Endothelial cell of umbilical vein (primary cell): ENCODE results near the gene MATN1. TPM values are rescaled to one million over a fixed set of nuclear protein-coding genes. Genes with fewer than 3 reads are reported as not detected.

ENCODE experiments used
- BruUV-seq: library from RNA; stranded (reverse); fragments of 400-500 nt; replicated peaks from 2 replicates; lab custom pipeline; 2021; lab: Mats Ljungman, UMichigan
- CTCF ChIA-PET: fragments of 300-600, 350-600 bp; sonication (Branson Sonifier 250); formaldehyde crosslinking; loops from one replicate; lab custom pipeline; 2021; ENCODE audit warnings: antibody characterized with exemption, inconsistent platforms; lab: Charles Lee
- POLR2A ChIA-PET: fragments of 300-600, 350-600 bp; sonication (Branson Sonifier 250); formaldehyde crosslinking; loops from one replicate; lab custom pipeline; 2021; ENCODE audit warnings: antibody characterized with exemption, inconsistent platforms; lab: Charles Lee
- DNase-seq: peaks from one replicate; pipeline ENCODE4 v3.0.0-alpha.2; 2011; ENCODE audit warnings: low read depth, low spot score
- FAIRE-seq: peaks from 2 replicates; lab custom pipeline; 2011; peaks lifted over from hg19 to GRCh38; lab: Jason Lieb, UNC
- H2AFZ ChIP-seq: 2 replicates; pipeline ENCODE4 v1.6.0; 2012; ENCODE audit warnings: low read depth, low read length, control low read depth, inconsistent platforms
- H3K27ac ChIP-seq: 2 replicates; pipeline ENCODE4 v1.5.1; 2011; ENCODE audit warnings: low read depth, mild to moderate bottlenecking, control low read depth, low read length, moderate library complexity; ENCODE audit not compliant: insufficient read depth
- H3K27me3 ChIP-seq, 2 experiments: 2 replicates each; pipeline versions ENCODE4 v1.6.0 to v1.6.1; 2011; ENCODE audit warnings: low read length in 2 of 2, mixed read lengths in 1 of 2; ENCODE audit not compliant: control insufficient read depth in 2 of 2, insufficient read depth in 2 of 2
- H3K36me3 ChIP-seq, 2 experiments: 2 replicates in 1 of 2; 3 replicates in 1 of 2; pipeline ENCODE4 v1.5.1; 2011; ENCODE audit warnings: low read length in 2 of 2, mild to moderate bottlenecking in 1 of 2, moderate library complexity in 1 of 2; ENCODE audit not compliant: control insufficient read depth in 2 of 2, insufficient read depth in 2 of 2; ENCODE audit errors: extremely low read depth in 1 of 2
- H3K4me1 ChIP-seq: 3 replicates; pipeline ENCODE4 v1.5.1; 2011; ENCODE audit warnings: mild to moderate bottlenecking, low read length; ENCODE audit not compliant: control insufficient read depth, insufficient read depth; ENCODE audit errors: extremely low read depth
- H3K4me2 ChIP-seq: 2 replicates; pipeline ENCODE4 v1.6.1; 2011; ENCODE audit warnings: low read length, control low read depth, mixed read lengths; ENCODE audit not compliant: insufficient read depth
- H3K4me3 ChIP-seq, 3 experiments: fragments of 200-600 bp in 1 of 3; sonication (generic), shearing (Covaris generic) in 1 of 3; replicated peaks in 1 of 3; 2 replicates each; pipeline ENCODE4 v1.5.1; 2011 to 2016; ENCODE audit warnings: control low read depth in 3 of 3, low read length in 3 of 3, mild to moderate bottlenecking in 2 of 3, inconsistent platforms in 1 of 3, low read depth in 1 of 3, moderate library complexity in 1 of 3; ENCODE audit not compliant: insufficient read depth in 1 of 3
- H3K79me2 ChIP-seq: 2 replicates; pipeline ENCODE4 v1.6.0; 2012; ENCODE audit warnings: low read length, inconsistent platforms; ENCODE audit not compliant: control insufficient read depth, insufficient read depth
- H3K9ac ChIP-seq: replicated peaks from 2 replicates; pipeline ENCODE3; 2011; ENCODE audit warnings: low read length, control low read depth; ENCODE audit not compliant: insufficient read depth; ENCODE audit errors: extremely low read depth
- H3K9me1 ChIP-seq: replicated peaks from 3 replicates; pipeline ENCODE4 v1.6.0; 2011; ENCODE audit warnings: mild to moderate bottlenecking, low read length; ENCODE audit not compliant: control insufficient read depth, insufficient read depth; ENCODE audit errors: extremely low read depth
- H3K9me3 ChIP-seq: replicated peaks from 2 replicates; pipeline ENCODE4 v1.5.1; 2012; ENCODE audit warnings: low read length, inconsistent platforms; ENCODE audit not compliant: control insufficient read depth, insufficient read depth
- H4K20me1 ChIP-seq: replicated peaks from 2 replicates; pipeline ENCODE3; 2011; ENCODE audit warnings: mild to moderate bottlenecking, low read length; ENCODE audit not compliant: control insufficient read depth, insufficient read depth; ENCODE audit errors: extremely low read depth
- EZH2 ChIP-seq: IDR thresholded peaks from 2 replicates; pipeline ENCODE4 v1.6.1; 2012; ENCODE audit warnings: borderline replicate concordance, low read depth, mild to moderate bottlenecking, moderate library complexity, low read length, inconsistent platforms; ENCODE audit not compliant: severe bottlenecking
- FOS ChIP-seq: IDR thresholded peaks from 2 replicates; pipeline ENCODE4 v1.6.1; 2011; ENCODE audit warnings: mild to moderate bottlenecking, low read length, moderate library complexity, borderline replicate concordance; ENCODE audit not compliant: insufficient read depth
- GATA2 ChIP-seq: IDR thresholded peaks from 2 replicates; pipeline ENCODE4 v1.7.0; 2011; ENCODE audit warnings: low read depth, mild to moderate bottlenecking, moderate library complexity, mixed read lengths, low read length; ENCODE audit not compliant: insufficient read length, insufficient read depth
- JUN ChIP-seq: IDR thresholded peaks from 2 replicates; pipeline ENCODE4 v1.6.1; 2011; ENCODE audit warnings: borderline replicate concordance, low read depth; ENCODE audit not compliant: insufficient read length, insufficient read depth
- MYC ChIP-seq: IDR thresholded peaks from one replicate; pipeline ENCODE4 v1.6.1; 2011; ENCODE audit warnings: mild to moderate bottlenecking, low read depth, low read length
- POLR2A ChIP-seq: IDR thresholded peaks from 2 replicates; pipeline ENCODE4 v1.6.1; 2012; ENCODE audit warnings: low read depth, mild to moderate bottlenecking, control low read depth, low read length
- POLR2AphosphoS5 ChIP-seq: IDR thresholded peaks from 2 replicates; pipeline ENCODE4 v1.6.1; 2012; ENCODE audit warnings: low read depth, mild to moderate bottlenecking, control low read depth, low read length, moderate library complexity; ENCODE audit not compliant: insufficient read depth
- dilution Hi-C: fragments of 300-500 bp; cut with MboI; formaldehyde crosslinking; loops from one replicate; pipeline ENCODE4 v1.15.0; 2019; ENCODE audit warnings: low sequenced_read_pairs; ENCODE audit not compliant: extremely low pct_ligation_motif_present
- intact Hi-C: fragments of 100-400 bp; cut with micrococcal nuclease; formaldehyde crosslinking; loops from one replicate; pipeline ENCODE4 v1.10.0; 2022
- polyA plus RNA-seq, 4 experiments: library from polyadenylated mRNA; depleted of rRNA in 3 of 4; stranded (reverse) in 3 of 4; unstranded in 1 of 4; fragments of >200 nt; gene quantifications; 2 replicates each; pipeline versions ENCODE4 v1.2.1 to v1.2.3, GENCODE V29; 2011 to 2012; ENCODE audit warnings: missing spikeins in 1 of 4
- total RNA-seq: library from RNA; stranded (reverse); gene quantifications from 2 replicates; pipeline ENCODE4 v1.2.3, GENCODE V29; 2021
- TF ChIP-seq, protein P1 (sequence below), 2 donors: IDR thresholded peaks; 1 replicate in 1 of 2; 2 replicates in 1 of 2; pipeline ENCODE4 v1.5.1; 2011; ENCODE audit warnings: low read length in 2 of 2, mild to moderate bottlenecking in 2 of 2, moderate library complexity in 2 of 2, control low read depth in 1 of 2, inconsistent platforms in 1 of 2, low read depth in 1 of 2; ENCODE audit not compliant: insufficient read depth in 1 of 2; ENCODE audit errors: extremely low read depth in 1 of 2
- TF ChIP-seq, protein P2 (sequence below): IDR thresholded peaks from 2 replicates; pipeline ENCODE4 v1.6.1; 2011; ENCODE audit not compliant: insufficient read depth, insufficient read length

MATN1 gene
- total and polyA plus RNA-seq, 2 donors (not counting 3 experiments of a cell fraction or from before 2014, with no cell fraction given), result 0.29 to 0.36 TPM

DNA sequence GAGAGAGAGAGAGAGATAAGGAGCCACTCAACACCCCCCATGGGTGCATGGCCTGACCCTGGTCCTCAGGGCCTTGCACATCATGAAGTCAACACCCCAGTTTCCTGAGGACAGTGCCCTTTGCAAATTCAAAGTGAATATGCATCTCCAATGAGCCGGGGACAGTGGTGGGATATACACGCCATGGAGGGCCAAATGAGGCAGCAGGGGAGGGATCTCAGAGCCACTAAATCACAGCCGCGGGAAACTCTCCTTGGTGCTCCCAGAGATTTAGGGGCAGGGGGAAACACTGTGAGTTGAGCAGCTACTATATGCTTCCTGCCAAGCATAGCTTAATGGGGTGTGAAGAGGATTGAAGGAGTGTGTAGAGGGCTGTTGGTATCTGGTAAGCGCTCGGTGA lies 35.5 kb downstream of the MATN1 start:
- Histone ChIP-seq H3K4me2 (no peak overlapping the region), H3K4me3 (no peak overlapping the region), H3K27ac (no peak overlapping the region), H3K9ac (no peak overlapping the region), H3K27me3 (peaks cover 24 to 26% of the 10 kb centered on the region in 2 experiments), H3K79me2 (no peaks in the 10 kb centered on the region), H3K4me1 (no peaks in the 10 kb centered on the region), H3K9me3 (no peaks in the 10 kb centered on the region), H3K9me1 (no peaks in the 10 kb centered on the region), H3K36me3 (no peaks in the 10 kb centered on the region), H4K20me1 (no peaks in the 10 kb centered on the region), H2AFZ (no peak overlapping the region)
- no TSS peak for BruUV-seq
- dilution Hi-C loops (no loop called here), intact Hi-C loops (no loop called here)
- DNase-seq (no peak), FAIRE-seq (no peak)
- ChIA-PET CTCF (interaction anchor here (1.5 kb wide), 1 partner anchor 307 kb away, joined by 3 read pairs; no protein-coding TSS in a partner anchor), POLR2A (no interaction called here)
- TF ChIP-seq, protein P1, sequence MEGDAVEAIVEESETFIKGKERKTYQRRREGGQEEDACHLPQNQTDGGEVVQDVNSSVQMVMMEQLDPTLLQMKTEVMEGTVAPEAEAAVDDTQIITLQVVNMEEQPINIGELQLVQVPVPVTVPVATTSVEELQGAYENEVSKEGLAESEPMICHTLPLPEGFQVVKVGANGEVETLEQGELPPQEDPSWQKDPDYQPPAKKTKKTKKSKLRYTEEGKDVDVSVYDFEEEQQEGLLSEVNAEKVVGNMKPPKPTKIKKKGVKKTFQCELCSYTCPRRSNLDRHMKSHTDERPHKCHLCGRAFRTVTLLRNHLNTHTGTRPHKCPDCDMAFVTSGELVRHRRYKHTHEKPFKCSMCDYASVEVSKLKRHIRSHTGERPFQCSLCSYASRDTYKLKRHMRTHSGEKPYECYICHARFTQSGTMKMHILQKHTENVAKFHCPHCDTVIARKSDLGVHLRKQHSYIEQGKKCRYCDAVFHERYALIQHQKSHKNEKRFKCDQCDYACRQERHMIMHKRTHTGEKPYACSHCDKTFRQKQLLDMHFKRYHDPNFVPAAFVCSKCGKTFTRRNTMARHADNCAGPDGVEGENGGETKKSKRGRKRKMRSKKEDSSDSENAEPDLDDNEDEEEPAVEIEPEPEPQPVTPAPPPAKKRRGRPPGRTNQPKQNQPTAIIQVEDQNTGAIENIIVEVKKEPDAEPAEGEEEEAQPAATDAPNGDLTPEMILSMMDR (IDR thresholded peaks at IDR 0.05; ENCODE audit: extremely low read depth in 1 of 2, insufficient read depth in 1 of 2, low read depth in 1 of 2, low read length in 2 of 2), result no peak
- no peak for TF ChIP-seq POLR2A
- no peak for TF ChIP-seq FOS
- TF ChIP-seq, protein P2, sequence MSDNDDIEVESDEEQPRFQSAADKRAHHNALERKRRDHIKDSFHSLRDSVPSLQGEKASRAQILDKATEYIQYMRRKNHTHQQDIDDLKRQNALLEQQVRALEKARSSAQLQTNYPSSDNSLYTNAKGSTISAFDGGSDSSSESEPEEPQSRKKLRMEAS, result no peak
- no peak for TF ChIP-seq GATA2
- TF ChIP-seq MYC, result no peak
- TF ChIP-seq POLR2AphosphoS5, result no peak
- no peak for TF ChIP-seq EZH2
- no peak for TF ChIP-seq JUN
